Activated CD8-positive, alpha-beta memory T cell treated with anti-CD3 and anti-CD28 coated beads, Interleukin-2, amount 10 ng/mL, durations not matched to agents 7 days and 5 days (primary cell): ENCODE measurements around the gene ZFAND3. TPM values are rescaled to one million over a fixed set of nuclear protein-coding genes. Genes with fewer than 3 reads are reported as not detected.

ENCODE experiments used
- ATAC-seq: fragments of 150-1000 bp; cut with Tn5 transposase; one replicate; pipeline ENCODE4 v1.10.0; 2021; ENCODE audit warnings: moderate library complexity
- CTCF ChIA-PET: fragments of 350-600 bp; sonication (Branson Sonifier 250); formaldehyde crosslinking; loops from one replicate; lab custom pipeline; 2021; ENCODE audit warnings: antibody characterized with exemption; lab: Charles Lee
- DNase-seq: peaks from one replicate; pipeline ENCODE4 v3.0.0-alpha.2; 2020
- H3K27ac Mint-ChIP-seq: one replicate; pipeline ENCODE4 v1.8.0; 2021; ENCODE audit warnings: mild to moderate bottlenecking, mixed read lengths
- H3K27me3 Mint-ChIP-seq: one replicate; pipeline ENCODE4 v1.8.0; 2021; ENCODE audit warnings: mixed read lengths
- H3K36me3 Mint-ChIP-seq: one replicate; pipeline ENCODE4 v1.8.0; 2021; ENCODE audit warnings: mild to moderate bottlenecking, mixed read lengths
- H3K4me1 Mint-ChIP-seq: one replicate; pipeline ENCODE4 v1.8.0; 2021; ENCODE audit warnings: mixed read lengths
- H3K4me3 Mint-ChIP-seq: one replicate; pipeline ENCODE4 v1.8.0; 2021; ENCODE audit warnings: mild to moderate bottlenecking, moderate library complexity, mixed read lengths
- H3K9me3 Mint-ChIP-seq: one replicate; pipeline ENCODE4 v1.8.0; 2022; ENCODE audit warnings: low read depth, mixed read lengths
- total RNA-seq, 2 experiments: library from RNA; stranded (reverse); gene quantifications; one replicate each; pipeline ENCODE4 v1.2.3, GENCODE V29; 2021

ZFAND3 gene
- total RNA-seq, 2 experiments from 2014 or later, result 30.9 to 34.4 TPM

DNA sequence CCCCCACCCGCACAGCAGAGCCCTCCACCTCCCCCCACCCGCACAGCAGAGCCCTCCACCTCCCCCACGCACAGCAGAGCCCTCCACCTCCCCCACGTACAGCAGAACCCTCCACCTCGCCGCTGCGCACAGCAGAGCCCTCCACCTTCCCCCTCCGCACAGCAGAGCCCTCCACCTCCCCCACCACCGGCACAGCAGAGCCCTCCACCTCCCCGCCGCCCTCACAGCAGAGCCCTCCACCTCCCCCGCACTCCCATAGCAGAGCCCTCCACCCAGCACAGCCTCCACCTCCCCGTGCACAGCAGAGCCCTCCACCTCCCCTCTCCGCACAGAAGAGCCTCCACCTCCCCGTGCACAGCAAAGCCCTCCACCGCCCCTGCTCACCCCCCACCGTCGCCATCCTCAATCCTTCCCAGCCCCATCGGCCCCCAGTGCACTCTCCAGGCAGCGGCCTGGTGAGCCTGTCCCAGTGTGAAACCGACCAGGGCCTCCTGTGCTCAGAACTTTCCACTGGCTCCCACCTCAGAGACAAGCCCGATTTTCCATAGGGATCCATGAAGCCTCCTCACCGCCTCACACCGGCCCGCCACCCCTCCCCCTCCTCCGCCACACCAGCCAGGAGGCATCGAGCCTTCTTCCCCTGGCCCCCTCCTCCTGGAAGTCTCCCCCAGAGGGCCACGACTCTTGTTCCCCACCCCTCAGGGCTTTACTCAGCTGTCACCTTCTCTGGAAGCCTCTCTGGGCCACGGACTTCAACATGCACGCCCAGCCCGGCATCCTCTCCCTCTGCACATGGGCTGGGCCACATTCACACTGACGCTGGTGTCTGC lies 347.1 kb downstream of the ZFAND3 start:
- CTCF ChIA-PET, result no interaction called here
- no peaks in the 10 kb centered on the region for H3K4me1 Mint-ChIP-seq

DNA sequence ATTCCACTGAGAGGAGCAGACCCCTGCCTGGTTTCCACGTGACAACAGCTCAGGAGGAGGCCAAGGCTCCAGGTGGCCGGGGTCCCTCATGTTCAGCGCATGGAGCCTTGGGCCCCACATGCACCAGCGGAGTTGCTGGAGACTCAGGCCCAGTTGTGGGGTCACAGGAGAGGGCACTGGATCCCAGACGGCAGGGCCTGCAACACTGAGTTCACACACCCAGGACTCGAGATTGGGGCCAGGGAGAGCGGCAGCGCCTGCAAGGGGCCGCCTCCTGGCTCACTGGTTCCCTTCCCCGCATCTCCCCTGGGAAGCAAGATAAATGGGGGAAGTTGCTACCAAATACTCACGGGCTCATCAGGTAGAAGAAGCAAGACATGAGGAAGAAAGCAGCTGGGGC lies 348.1 kb downstream of the ZFAND3 start:
- Mint-ChIP-seq H3K27ac (no peak overlapping the region), H3K36me3 (no peaks in the 10 kb centered on the region), H3K9me3 (no peaks in the 10 kb centered on the region), H3K4me1 (no peaks in the 10 kb centered on the region), H3K4me3 (no peak overlapping the region), H3K27me3 (no peaks in the 10 kb centered on the region)
- CTCF ChIA-PET, result no interaction called here
- no peak for ATAC-seq
- DNase-seq, result no peak

More for the DNA sequence above, 347.1 kb downstream of the ZFAND3 start:
- Mint-ChIP-seq H3K36me3 (no peaks in the 10 kb centered on the region), H3K27ac (no peak overlapping the region), H3K9me3 (no peaks in the 10 kb centered on the region), H3K27me3 (no peaks in the 10 kb centered on the region), H3K4me3 (no peak overlapping the region)
- DNase-seq (no peak), ATAC-seq (no peak)

DNA sequence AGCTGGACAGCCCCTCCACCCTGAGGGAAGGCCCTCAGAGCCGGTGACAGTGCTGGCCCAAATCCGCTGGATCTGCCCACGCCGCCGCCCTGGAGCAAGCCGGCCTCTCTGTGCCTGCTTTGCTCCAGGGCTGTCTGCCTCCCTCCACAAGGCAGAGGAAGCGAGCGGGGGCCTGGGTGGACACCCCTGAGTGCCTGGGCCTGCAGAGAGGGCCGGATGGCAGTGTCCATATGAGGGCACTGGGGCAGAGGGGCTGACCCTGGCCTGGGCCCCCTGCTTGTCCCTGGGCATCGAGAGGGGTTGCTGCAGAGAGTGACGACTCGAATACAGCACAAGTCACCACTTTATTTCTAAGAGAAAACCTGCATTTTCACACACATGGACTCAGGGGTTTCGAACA lies 348.6 kb downstream of the ZFAND3 start:
- no peaks in the 10 kb centered on the region for H3K36me3 Mint-ChIP-seq
- no peak overlapping the region for H3K4me3 Mint-ChIP-seq
- H3K9me3 Mint-ChIP-seq, result no peaks in the 10 kb centered on the region
- no peak for DNase-seq
- H3K27ac Mint-ChIP-seq, result no peak overlapping the region
- no peaks in the 10 kb centered on the region for H3K4me1 Mint-ChIP-seq
- H3K27me3 Mint-ChIP-seq, result no peaks in the 10 kb centered on the region
- CTCF ChIA-PET, result no interaction called here
- ATAC-seq, result no peak

DNA sequence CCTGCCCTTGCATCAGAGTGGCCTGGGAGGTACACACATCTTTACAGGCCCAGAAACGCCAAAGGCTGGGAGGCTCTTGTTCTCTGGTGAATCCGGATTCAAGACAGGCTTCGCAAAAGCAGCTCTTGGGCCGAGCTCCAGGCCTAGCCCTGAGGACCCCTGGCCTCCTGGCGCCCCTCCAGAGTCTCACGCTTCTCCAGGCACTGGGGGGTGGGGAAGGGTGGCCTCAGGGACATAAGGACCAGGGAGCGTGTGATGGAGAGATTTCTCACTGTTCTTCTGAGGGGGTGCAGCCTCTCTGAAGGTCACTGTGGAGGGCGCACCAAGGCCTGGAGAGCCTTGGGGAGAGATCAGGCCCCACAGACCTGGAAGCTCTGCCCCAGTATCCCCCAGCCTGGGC lies 349.2 kb downstream of the ZFAND3 start:
- DNase-seq, result no peak
- no peak overlapping the region for H3K4me3 Mint-ChIP-seq
- no peaks in the 10 kb centered on the region for H3K9me3 Mint-ChIP-seq
- no peaks in the 10 kb centered on the region for H3K4me1 Mint-ChIP-seq
- no peak for ATAC-seq
- H3K27ac Mint-ChIP-seq, result no peak overlapping the region
- no peaks in the 10 kb centered on the region for H3K27me3 Mint-ChIP-seq
- H3K36me3 Mint-ChIP-seq, result no peaks in the 10 kb centered on the region
- CTCF ChIA-PET, result no interaction called here

DNA sequence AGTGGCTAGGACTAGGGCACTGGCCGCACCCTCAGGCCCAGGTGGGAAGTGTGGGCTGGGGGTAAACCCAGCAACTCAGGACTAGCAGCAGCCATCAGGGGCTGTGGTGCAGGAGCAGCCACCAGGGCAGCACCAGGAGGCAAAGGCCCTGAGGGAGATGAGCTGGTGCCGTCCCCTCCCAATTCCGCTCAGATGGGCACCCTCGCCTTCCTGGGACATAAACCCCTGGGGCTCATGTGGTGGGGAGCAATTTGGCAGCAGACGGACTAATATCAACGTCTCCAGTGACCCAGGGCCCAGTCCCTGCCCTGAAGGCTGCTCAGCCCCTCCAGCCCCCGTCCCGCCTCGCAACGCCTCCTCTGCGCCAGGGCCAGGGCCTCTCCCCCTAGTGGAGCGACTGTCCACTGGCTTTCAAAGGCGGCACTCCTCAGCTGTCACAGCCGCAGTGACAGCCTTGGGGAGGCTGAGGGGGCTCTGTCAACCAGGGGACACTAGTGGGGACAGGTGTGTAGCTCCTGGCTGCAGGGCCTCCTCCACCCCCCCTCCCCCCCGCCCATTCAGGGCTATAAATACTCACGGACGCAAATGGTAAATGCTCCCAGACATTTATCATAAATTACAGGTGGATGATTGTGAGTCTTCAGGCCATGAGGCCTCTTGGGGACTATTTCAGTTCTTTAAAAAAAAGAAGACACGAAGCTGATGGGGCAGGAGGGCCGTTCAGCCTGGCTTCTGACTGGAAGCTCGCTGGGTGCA lies 349.9 kb downstream of the ZFAND3 start:
- ATAC-seq (no peak), DNase-seq (no peak)
- Mint-ChIP-seq H3K4me1 (no peaks in the 10 kb centered on the region), H3K9me3 (no peaks in the 10 kb centered on the region), H3K4me3 (no peak overlapping the region), H3K36me3 (no peaks in the 10 kb centered on the region), H3K27ac (no peak overlapping the region), H3K27me3 (no peaks in the 10 kb centered on the region)
- CTCF ChIA-PET, result no interaction called here

DNA sequence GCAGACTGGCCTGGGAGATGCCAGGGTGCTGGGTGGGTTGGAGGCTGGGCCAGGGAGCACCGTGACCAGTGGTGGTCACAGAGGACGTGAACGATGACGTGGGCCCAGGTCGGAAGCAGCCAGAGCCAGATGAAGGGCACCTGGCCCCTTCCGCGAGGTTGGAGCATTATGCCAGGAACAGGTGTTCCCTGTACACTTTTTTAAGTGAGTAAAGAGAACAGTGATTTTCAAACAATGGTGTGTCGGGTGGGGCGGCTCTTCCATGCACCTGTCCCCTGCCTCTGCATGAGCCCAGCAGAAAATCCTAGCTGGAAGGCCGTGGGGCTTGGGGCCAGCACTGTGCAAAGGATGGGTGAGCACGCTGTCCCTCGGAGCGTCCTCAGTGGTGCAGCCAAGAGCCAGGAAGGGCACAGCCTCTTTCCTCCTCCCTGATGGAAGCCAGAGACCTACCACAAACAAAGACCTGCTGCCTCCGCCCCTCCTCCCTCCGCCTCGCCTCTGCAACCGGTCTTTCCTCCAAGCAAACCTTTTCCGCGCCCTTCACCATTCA lies 350.5 kb downstream of the ZFAND3 start:
- Mint-ChIP-seq H3K36me3 (no peaks in the 10 kb centered on the region), H3K27ac (no peak overlapping the region), H3K4me3 (no peak overlapping the region), H3K4me1 (no peaks in the 10 kb centered on the region), H3K9me3 (no peaks in the 10 kb centered on the region), H3K27me3 (no peaks in the 10 kb centered on the region)
- ATAC-seq (no peak), DNase-seq (no peak)
- CTCF ChIA-PET, result no interaction called here

DNA sequence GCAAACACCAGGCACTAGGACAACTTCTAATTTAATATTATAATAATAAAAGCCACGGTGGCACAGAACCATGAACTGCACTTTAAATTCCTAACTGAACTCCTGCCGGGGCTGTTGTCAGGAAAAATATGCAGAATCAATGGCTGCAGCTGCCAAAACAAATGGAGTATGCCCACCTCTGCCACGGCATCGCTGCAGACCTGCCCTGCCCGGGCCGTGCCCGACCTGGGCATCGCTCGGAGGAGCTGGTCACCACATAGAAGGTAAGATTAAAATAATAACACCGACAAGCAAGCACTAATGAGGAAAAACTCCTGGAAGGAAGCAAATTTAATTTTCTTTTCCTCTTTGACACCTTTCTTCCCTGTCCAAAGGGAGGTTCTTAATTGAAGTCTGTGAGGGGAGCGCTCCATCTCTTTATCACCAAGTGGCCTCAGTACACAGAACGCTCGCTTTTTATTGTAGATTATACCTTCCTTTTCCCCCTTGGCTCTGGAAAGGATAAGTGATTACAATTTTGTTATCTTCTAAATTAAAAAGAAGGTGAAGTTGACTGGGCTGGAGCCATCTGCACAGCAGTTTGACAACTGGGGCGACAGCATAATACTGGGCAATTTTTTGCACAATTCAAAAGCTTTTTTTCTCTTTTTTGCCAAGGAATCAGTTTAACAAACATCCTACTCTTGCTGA lies 351.3 kb downstream of the ZFAND3 start:
- DNase-seq (no peak), ATAC-seq (no peak)
- Mint-ChIP-seq H3K4me1 (no peaks in the 10 kb centered on the region), H3K9me3 (no peaks in the 10 kb centered on the region), H3K4me3 (no peak overlapping the region), H3K27me3 (no peaks in the 10 kb centered on the region), H3K27ac (no peak overlapping the region), H3K36me3 (no peaks in the 10 kb centered on the region)
- CTCF ChIA-PET, result no interaction called here

DNA sequence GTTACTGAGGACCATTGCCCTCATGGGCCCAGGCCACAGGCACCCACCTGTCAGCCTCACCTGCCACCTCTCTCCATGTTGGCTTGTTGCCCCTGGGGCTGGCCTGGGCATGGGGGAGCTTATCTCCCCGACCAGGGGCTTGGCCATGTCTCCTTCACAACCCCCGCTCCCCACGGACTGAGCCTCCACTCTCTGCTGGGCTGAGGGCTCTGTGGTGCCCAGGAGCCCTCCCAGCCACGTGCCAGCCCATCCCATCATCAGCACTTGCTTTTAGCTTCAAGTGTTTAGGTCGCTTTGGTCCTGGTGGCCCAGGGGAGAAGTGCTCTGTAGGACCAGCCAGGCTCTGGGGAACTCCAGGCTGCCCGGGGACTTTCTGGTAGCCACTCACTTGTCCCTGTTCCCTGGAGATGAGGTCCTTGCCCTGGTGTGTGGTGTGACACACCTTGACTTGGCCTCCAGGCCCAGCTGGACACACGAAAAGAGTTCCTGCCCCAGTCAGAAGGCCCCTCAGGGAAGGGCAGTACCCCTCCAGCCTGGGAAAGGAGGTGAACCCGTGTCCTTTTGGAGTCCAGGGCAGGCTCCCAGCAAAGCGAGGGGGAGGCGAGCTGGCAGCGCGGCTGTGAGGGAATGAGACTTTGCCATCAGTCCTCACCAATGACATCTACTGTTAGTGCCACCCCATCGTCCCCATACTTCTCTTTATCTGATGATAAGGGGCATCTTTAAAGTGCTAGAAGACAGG lies 352.6 kb downstream of the ZFAND3 start:
- CTCF ChIA-PET, result no interaction called here
- Mint-ChIP-seq H3K27ac (no peak overlapping the region), H3K9me3 (no peaks in the 10 kb centered on the region), H3K27me3 (no peaks in the 10 kb centered on the region), H3K4me1 (no peaks in the 10 kb centered on the region), H3K4me3 (no peak overlapping the region), H3K36me3 (no peaks in the 10 kb centered on the region)
- ATAC-seq (no peak), DNase-seq (no peak)

DNA sequence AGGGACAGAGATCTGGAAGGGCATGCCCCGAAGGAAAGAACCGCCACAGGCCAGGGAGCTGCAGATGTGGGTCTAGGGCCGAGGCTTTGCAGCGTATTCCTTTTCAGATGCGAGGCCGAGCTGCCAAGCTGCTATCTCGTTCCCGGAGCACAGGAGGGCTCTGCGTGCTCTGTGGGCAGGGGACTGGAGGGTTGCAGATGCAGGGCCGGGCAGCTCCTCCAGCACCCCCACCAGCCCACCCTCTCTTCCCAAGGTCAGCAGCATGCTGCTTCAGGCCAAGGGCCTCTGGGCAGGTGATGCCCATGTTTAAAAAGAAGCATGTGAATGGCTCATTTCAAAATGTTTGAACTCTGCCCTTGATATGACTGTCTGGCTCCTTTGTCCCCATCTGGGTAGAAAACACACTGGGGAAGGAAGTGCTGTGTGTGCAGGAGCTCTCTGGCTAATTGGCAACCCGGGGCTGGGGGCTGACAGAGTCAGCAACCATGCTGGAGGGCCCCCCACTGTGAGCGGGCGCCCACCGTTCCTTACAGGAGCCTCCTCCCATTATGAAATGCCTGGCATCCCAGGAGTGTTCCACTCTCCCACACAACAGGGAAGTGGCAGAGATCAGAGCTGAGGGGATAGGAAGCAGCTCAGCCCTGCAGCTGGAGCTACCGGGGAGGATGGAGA lies 353.3 kb downstream of the ZFAND3 start:
- H3K27ac Mint-ChIP-seq, result no peak overlapping the region
- H3K36me3 Mint-ChIP-seq, result no peaks in the 10 kb centered on the region
- no peaks in the 10 kb centered on the region for H3K9me3 Mint-ChIP-seq
- no peaks in the 10 kb centered on the region for H3K27me3 Mint-ChIP-seq
- H3K4me3 Mint-ChIP-seq, result no peak overlapping the region
- CTCF ChIA-PET, result no interaction called here
- H3K4me1 Mint-ChIP-seq, result no peaks in the 10 kb centered on the region
- DNase-seq (no peak), ATAC-seq (no peak)

DNA sequence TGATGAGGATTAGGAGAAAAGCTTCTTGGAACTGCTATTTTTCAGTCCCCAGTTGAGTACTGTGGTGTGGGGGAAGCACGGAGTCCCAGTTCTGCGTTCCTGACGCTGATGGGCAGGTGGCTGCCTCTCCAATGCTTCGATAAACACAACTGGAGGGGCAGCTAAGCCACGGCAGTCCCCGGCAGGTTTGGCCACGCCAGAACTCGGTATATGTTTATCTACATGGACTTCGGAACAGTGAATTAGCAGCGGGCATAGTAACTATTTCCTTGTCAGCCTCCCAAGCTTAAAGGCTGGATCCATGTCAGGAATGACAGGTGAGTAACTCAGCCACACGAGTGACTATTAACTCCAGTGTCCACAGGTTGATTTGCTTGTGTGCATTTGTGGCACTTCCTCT lies 354.4 kb downstream of the ZFAND3 start:
- H3K27ac Mint-ChIP-seq, result no peak overlapping the region
- H3K27me3 Mint-ChIP-seq, result no peaks in the 10 kb centered on the region

DNA sequence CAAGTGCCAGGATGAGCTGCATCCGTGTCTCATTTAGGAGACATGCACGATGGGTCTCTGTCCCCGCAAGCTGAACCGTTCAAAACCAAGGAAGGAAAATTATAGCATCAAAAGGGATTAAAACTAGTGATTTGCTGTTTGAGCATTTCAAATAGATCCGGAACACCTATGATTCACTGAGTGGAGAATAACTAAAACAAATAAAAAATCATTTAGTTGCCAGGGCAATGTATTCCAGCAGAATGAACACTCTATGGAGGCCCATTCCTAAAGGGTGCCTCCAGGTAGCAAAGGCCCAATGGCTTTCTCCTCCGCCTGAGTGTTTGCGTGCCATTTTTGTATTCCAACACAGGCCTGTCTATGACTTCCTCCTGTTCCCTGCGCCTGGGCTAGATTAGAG lies 354.8 kb downstream of the ZFAND3 start:
- H3K9me3 Mint-ChIP-seq, result no peaks in the 10 kb centered on the region
- CTCF ChIA-PET, result no interaction called here
- DNase-seq (no peak), ATAC-seq (no peak)
- no peak overlapping the region for H3K4me3 Mint-ChIP-seq
- no peaks in the 10 kb centered on the region for H3K4me1 Mint-ChIP-seq
- no peaks in the 10 kb centered on the region for H3K27me3 Mint-ChIP-seq
- H3K27ac Mint-ChIP-seq, result no peak overlapping the region
- H3K36me3 Mint-ChIP-seq, result no peaks in the 10 kb centered on the region

More for the DNA sequence above, 354.4 kb downstream of the ZFAND3 start:
- no peaks in the 10 kb centered on the region for H3K36me3 Mint-ChIP-seq
- H3K4me1 Mint-ChIP-seq, result no peaks in the 10 kb centered on the region
- CTCF ChIA-PET, result no interaction called here
- no peak overlapping the region for H3K4me3 Mint-ChIP-seq
- no peaks in the 10 kb centered on the region for H3K9me3 Mint-ChIP-seq
- no peak for ATAC-seq
- no peak for DNase-seq

DNA sequence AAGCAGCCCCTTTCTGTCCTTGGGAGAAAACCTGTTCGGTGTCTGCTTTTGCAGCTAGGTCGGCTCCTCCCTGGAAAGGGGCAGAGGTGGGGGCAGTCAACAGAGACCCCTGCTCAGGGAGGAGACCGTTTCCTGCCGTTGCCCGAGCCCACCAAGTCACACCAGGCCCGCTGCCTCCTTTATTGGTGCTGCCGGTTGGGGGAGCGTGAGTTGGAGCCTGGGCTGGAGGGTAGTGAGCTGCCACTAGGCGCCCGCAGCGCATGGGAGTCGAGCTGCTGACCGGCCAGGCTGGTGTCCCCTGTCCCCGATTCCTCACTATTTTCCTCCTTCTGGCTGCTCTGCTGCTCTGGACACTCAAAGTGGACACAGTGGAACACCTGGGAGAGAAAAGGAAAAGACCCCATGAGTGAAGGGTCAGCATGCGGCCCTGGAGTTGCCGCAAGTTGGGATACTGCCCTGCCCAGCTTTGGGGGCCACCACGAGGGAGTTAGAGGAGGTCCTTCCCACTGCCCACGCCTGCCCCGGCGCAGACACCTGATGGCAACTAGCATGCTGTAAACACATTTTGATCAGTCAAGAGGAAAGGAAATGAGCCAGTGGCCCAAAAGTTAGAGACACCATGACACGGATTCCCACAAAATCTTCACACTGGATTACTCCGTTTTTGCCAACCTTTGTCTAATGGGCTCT lies 355.4 kb downstream of the ZFAND3 start:
- ATAC-seq, result no peak
- no peak overlapping the region for H3K27ac Mint-ChIP-seq
- H3K27me3 Mint-ChIP-seq, result no peaks in the 10 kb centered on the region
- no peak for DNase-seq
- no peaks in the 10 kb centered on the region for H3K9me3 Mint-ChIP-seq
- no peaks in the 10 kb centered on the region for H3K36me3 Mint-ChIP-seq
- H3K4me3 Mint-ChIP-seq, result no peak overlapping the region
- CTCF ChIA-PET, result no interaction called here
- H3K4me1 Mint-ChIP-seq, result no peaks in the 10 kb centered on the region
